Peyer's patch (tissue), 4 donors: ENCODE measurements around the gene CNN2.

Experiments
- CTCF ChIP-seq, 6 experiments: fragments of 450-650 bp in 4 of 6; fragments of 200-600 bp in 2 of 6; sonication (generic) in 1 of 6; IDR thresholded peaks; one replicate each; pipeline ENCODE4 v1.5.1; 2017 to 2019; ENCODE audit warnings: antibody characterized with exemption in 6 of 6, mild to moderate bottlenecking in 3 of 6, moderate library complexity in 1 of 6
- POLR2A ChIP-seq, 2 donors: fragments of 450-650 bp; IDR thresholded peaks; one replicate each; pipeline ENCODE4 v1.5.1; 2017; ENCODE audit warnings: antibody characterized with exemption in 2 of 2, mild to moderate bottlenecking in 2 of 2, moderate library complexity in 2 of 2

- TF ChIP-seq CTCF (IDR thresholded peaks at IDR 0.05) (no peak), POLR2A (IDR thresholded peaks at IDR 0.05) (no peak)
These were observed 40.4 kb downstream of the CNN2 start, which contains the start of gene ARHGAP45 for GRCh38 chr19:1066748-1067340.
